DMS53 (cell line): Measurements from ENCODE around the gene PAXX.

Source experiments
- DNase-seq: peaks from one replicate; lab custom pipeline; 2025; lab: John Stamatoyannopoulos, UW

The PAXX gene

GRCh38 chr9:137002646-137003041 lies 10.4 kb downstream of the PAXX start:
- no peak for DNase-seq

- peak; percentile 57 for DNase-seq
Observed at GRCh38 chr9:137004285-137004684, 12.1 kb downstream of the PAXX start.

DNA sequence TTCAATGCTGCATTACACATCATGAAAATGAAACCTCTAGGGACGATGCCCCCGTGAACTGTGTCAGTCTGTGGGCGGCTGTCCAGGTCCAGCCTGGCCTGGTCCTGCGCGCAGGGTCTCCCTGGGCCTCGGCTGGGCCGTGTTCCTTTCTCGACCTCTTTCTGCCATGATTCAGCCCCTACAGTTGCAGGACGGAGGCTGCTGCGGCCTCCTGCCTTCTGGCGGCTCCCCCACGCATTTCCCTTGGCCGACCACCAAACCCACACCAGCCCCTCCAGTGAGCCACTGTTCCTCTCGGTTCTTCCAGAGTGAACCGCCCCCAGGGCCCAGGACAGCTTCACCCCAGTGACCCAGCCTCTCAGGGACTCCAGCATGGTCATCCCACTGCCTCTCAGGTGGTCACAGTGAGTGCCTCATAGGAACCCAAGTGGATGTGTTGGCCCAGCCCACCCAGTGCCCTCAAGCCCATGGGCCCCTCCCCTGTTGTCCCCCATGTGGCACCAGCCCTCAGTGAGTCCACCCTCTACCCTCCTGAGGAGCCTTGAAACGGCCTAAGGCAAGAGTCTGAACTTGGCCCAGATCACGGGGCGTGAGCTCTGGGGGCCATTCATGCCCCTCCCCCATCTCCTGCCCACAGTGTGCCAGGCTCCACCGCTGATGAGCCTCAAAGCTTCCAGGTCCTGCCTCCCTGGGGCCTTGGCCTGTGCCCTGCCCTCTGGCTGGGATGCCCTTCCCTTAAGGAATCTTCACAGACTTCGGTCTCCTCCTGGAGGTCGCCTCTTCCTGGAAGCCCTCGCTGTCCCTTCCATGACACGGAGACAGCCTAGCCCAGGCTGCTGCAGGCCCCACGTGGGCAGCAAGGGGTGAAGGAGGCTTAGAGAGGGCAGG lies 14.1 kb downstream of the PAXX start:
- no peak for DNase-seq

DNA sequence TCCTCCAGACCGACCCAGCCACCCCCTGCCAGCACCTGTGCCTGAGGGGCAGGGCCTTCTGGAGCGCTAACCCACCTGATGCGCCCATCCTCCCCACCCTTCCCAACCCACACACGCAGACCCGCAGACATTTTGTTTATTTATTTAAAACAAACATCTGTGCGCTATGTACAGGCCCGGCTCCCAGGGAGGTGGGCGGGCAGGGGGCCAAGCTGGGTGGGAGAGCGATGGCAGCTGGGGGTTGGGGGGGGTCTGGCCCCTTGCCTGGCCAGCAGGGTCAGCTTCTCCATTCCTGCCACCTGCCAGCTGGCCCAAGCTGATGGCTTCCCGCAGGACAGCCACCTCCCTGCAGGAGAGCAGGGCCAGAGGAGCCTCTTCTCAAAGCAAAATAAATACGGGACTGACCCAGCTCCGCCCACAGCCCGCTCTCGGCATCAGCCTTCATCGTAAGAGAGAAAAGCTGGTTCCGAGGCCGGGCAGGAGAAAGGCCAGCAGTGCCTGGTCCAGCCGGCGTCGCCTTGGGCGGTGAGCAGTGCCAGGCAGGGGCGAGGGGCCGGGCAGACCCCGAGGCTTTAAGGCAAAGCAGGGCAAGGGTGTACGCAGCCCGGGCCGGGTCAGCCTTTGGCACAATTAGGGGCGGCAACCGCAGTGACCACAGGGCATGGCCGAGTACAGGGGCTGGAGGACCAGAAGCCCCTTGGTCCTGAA lies 15.0 kb downstream of the PAXX start:
- DNase-seq: peak; percentile 69

- no peak for DNase-seq
Observed at GRCh38 chr9:137007816-137008270, 15.6 kb downstream of the PAXX start.

GRCh38 chr9:137008312-137008711 lies 16.1 kb downstream of the PAXX start:
- DNase-seq: no peak

DNA sequence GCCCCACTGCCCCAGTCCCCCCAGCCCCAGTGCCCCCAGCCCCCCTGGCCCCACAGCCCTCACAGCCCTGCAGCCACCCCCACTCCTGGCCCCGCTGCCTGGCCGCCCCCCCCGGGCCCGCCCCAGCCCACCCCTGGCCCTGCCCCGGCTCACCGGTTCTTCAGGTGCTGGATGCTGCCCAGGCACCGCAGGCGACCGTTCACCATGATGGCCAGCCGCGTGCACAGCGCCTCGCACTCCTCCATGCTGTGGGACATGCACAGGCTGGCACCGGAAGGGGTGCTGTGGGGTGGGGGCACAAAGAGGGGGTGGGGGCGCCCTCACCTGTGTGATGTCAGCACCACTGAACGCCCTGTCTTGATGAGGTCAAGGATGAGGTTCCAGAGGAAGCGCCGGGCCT lies 17.0 kb downstream of the PAXX start:
- DNase-seq: no peak

- DNase-seq: no peak
Observed at GRCh38 chr9:137009938-137010732, 17.9 kb downstream of the PAXX start.

- no peak for DNase-seq
Observed at GRCh38 chr9:137011156-137011555, 18.9 kb downstream of the PAXX start.

- no peak for DNase-seq
Observed at GRCh38 chr9:137011907-137012675, 19.9 kb downstream of the PAXX start.

DNA sequence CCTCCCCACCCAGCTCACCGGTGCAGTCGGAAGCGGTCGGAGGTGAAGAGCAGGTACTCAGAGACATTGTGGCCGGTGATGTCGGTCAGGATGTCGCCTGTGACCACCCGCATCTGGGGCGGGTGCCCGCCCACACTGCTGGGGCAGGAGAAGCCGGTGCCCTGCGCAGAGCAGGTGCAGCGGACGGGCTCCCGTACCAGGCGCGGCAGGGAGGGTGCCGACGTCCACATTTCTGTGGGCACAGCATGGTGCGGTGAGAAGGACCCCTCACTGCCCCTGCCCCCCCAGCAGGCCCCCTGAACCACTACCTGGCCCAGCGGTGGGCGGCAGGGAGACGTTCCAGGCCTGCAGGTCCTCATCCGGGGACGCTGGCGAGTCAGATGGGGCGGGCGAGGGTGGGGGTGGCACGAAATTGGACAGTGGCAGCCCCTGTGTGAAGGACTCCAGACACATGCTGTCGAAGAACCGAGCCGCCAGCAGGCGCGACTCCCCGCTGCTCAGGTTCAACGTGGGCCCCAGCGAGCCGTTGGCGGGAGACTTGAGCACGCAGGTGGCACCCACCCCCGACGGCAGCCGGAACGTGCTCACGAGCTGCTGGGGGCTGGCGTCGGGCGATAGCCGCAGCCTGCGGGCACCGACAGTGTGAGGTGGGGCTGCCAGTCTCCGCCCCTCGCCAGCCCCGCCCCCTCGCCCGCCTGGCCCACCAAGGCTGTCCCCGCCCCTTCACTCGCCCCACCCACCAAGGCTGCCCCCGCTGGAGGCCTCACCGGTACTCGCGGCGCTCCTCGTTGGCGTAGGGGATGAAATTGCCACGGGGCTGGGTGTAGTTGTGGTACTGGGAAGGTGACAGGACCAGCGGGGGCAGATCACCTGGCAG lies 20.7 kb downstream of the PAXX start:
- DNase-seq: no peak

DNA sequence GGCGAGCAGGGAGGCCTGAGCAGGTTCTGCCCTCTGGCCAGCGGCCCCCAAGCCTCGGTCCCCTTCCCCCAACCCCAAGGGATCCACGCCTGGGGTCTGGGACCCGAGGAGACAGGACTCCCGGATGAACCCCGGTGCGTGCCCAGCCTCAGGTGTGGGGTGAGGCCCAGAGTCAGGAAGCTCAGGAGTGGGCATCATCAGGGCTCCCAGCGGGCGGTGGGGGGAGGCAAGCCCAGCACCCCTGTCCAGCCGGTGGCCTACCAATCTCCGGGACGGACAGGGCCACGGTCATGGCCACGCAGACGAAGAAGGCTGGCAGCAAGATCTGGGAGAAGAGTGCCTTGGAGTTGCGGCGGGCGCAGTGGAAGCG lies 21.3 kb downstream of the PAXX start:
- no peak for DNase-seq

DNA sequence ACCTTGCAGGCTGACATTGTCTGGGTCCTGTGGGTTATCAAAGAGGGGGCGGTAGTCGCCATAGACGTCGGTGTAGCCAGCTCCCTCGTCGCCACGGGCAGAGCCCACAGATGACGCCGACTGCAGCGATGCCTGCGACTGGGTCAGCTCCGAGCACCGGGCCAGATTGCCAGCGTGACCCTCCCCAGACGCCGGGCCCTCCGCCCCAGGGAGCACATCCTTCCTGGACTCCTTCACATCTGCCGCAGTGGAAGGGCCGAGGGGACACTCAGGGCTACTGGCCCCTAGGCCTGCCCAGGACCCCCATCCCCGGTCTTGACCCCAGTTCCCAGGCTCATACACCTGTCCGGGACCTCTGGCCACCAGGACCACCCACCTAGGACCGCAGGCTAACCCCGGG lies 21.9 kb downstream of the PAXX start:
- DNase-seq: no peak

DNA sequence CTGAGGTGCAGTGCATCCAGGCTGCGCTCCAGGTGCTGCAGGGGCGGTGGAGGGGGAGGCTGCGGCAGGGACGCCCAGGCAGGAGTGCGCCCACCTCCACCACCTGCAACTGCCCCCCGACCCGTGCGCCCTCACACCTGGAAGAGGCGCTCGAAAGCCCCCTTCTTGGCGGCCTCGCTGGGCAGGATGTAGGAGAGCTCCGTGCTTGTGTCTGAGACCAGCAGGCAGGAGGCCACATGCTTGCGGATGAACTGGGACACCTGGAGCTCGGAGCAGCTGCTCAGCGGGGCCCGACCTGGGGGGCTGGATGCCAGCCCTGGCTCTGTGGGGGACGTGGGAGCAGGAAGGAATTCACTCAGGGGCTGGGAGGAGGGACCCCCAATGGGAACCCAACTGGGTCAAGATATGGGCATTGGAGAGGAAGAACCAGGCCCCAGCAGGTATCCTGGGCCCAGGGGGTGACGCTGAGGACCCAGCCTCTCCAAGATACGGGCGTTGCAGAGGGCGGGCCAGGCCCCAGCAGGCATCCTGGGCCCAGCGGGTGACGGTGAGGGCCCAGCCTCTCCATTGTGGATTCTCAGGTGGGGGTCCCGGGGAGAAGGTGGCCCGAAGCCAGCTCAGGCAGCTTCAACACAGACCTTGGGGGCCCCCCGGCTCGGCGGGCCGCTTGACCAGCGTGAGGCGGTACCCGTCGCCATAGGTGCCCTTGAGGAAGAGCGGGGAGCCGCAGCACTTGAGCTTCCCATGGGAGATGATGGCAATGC lies 22.7 kb downstream of the PAXX start:
- DNase-seq: no peak

DNA sequence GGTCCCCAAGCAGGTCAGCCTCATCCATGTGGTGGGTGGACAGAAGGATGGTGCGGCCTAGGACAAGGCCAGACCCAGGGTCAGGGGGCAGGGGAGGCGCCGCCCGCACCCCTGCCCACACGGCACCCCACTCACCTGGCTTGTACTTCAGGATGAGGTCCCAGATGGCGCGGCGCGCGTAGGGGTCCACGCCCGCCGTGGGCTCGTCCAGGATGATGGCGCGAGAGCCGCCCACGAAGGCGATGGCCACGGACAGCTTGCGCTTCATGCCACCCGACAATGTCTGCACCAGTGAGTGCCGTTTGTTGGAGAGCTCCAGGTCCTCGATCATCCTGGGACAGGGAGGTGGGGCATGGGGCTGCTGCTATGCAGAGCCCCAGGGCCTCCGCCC lies 23.3 kb downstream of the PAXX start:
- DNase-seq: no peak

DNA sequence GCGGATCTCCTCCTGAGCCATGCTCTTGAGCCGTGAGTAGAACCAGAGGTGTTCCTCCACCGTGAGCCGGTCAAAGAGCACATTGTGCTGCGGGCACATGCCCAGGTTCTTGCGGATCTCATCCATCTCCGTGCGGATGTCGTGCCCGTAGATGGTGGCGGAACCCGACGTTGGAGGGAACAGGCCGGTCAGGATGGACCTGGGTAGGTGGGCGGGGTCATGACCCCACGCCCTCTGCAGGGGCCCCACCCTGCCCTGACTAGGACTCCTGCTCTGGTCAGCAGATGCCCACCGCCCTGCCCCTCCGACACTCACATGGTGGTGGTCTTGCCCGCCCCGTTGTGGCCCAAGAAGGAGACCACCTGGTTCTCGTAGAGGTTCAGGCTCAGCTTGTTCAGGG lies 23.8 kb downstream of the PAXX start:
- DNase-seq: no peak

GRCh38 chr9:137016436-137016835 lies 24.2 kb downstream of the PAXX start:
- no peak for DNase-seq

- no peak for DNase-seq
Observed at GRCh38 chr9:137017071-137017470, 24.8 kb downstream of the PAXX start.

DNA sequence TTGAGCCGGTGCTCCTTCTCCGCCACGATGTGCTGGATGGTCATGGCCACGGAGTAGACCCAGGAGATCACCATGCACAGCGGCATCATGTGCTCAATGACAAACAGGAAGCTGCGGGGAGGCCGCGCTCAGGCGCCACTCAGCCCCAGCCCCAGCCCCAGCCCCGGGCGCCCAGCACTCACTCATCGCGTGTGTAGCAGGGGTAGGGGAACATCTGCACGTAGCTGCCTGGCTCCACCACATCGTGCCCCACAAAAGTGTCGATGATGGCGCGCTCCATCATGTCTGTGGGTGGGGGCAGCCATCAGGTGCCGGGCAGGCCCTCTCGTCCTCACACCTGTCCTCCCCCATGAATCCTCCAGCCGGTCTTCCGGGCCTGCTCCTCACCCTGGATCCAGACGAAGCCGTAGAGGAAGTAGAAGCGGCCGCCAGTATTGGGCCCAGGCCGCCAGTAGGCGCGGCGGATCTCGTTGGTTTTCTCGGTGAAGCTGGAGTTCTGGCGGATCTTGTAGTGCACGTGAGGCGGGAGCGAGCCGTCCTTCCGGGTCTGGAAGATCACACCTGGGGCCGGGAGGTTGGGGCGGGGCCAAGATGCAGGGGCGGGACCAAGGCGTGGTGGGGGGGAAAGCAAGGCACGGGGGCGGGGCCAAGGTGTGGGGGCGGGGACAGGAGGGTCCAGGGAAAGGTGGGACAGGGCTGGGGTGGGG lies 25.7 kb downstream of the PAXX start:
- DNase-seq: no peak
